Duodenal mucosa (tissue), 2 donors: ENCODE data around the gene SLC7A1.

Experiments used
- H3K27ac ChIP-seq: one replicate; pipeline ENCODE4 v1.7.0; 2013; ENCODE audit warnings: low read depth, low read length
- H3K27me3 ChIP-seq, 2 donors: one replicate each; pipeline ENCODE4 v1.7.0; 2013; ENCODE audit warnings: low read length in 2 of 2, control low read depth in 1 of 2; ENCODE audit not compliant: insufficient read depth in 2 of 2, control insufficient read depth in 1 of 2
- H3K36me3 ChIP-seq, 2 donors: one replicate each; pipeline ENCODE4 v1.7.0; 2013; ENCODE audit warnings: low read length in 2 of 2, control low read depth in 1 of 2; ENCODE audit not compliant: insufficient read depth in 2 of 2, control insufficient read depth in 1 of 2
- H3K4me1 ChIP-seq, 2 donors: one replicate each; pipeline ENCODE4 v1.7.0; 2013; ENCODE audit warnings: low read length in 2 of 2, control low read depth in 1 of 2; ENCODE audit not compliant: insufficient read depth in 2 of 2, control insufficient read depth in 1 of 2
- H3K4me3 ChIP-seq, 2 donors: one replicate each; pipeline ENCODE4 v1.7.0; 2013; ENCODE audit warnings: low read length in 2 of 2, low read depth in 1 of 2
- H3K9ac ChIP-seq, 2 donors: one replicate each; pipeline ENCODE4 v1.7.0; 2013; ENCODE audit warnings: low read length in 2 of 2, low read depth in 1 of 2
- H3K9me3 ChIP-seq, 2 donors: one replicate each; pipeline ENCODE4 v1.7.0; 2013; ENCODE audit warnings: low read length in 2 of 2, control low read depth in 1 of 2; ENCODE audit not compliant: control insufficient read depth in 1 of 2

Gene SLC7A1

GRCh38 chr13:29587645-29588044, 7.8 kb downstream of the SLC7A1 start:
- Histone ChIP-seq H3K27me3 (no peaks in the 10 kb centered on the region), H3K4me3 (no peak overlapping the region), H3K4me1 (peaks cover 4 to 7% of the 10 kb centered on the region in 2 donors), H3K9ac (no peak overlapping the region), H3K36me3 (peaks cover 0 to 7% of the 10 kb centered on the region in 2 donors), H3K27ac (no peak overlapping the region), H3K9me3 (no peaks in the 10 kb centered on the region)

GRCh38 chr13:29583073-29583785, 12.3 kb downstream of the SLC7A1 start:
- Histone ChIP-seq H3K4me1 (peaks cover 22 to 26% of the 10 kb centered on the region in 2 donors), H3K9ac (no peak overlapping the region), H3K4me3 (no peak overlapping the region), H3K9me3 (no peaks in the 10 kb centered on the region), H3K36me3 (no peaks in the 10 kb centered on the region), H3K27ac (no peak overlapping the region), H3K27me3 (no peaks in the 10 kb centered on the region)

- H3K36me3 ChIP-seq, result no peaks in the 10 kb centered on the region
- H3K27ac ChIP-seq, result no peak overlapping the region
- no peak overlapping the region for H3K4me3 ChIP-seq
- H3K27me3 ChIP-seq, result no peaks in the 10 kb centered on the region
- H3K4me1 ChIP-seq, result peaks cover 22 to 26% of the 10 kb centered on the region in 2 donors
- H3K9me3 ChIP-seq, result no peaks in the 10 kb centered on the region
- no peak overlapping the region for H3K9ac ChIP-seq
These were observed 13.3 kb downstream of the SLC7A1 start for GRCh38 chr13:29582171-29582570.

GRCh38 chr13:29581666-29582065, 13.8 kb downstream of the SLC7A1 start:
- H3K27me3 ChIP-seq, result no peaks in the 10 kb centered on the region
- H3K4me3 ChIP-seq, result no peak overlapping the region
- H3K9ac ChIP-seq, result no peak overlapping the region
- H3K4me1 ChIP-seq, result peaks cover 22 to 26% of the 10 kb centered on the region in 2 donors
- no peaks in the 10 kb centered on the region for H3K36me3 ChIP-seq
- no peak overlapping the region for H3K27ac ChIP-seq
- no peaks in the 10 kb centered on the region for H3K9me3 ChIP-seq

- H3K4me3 ChIP-seq, result no peak overlapping the region
- H3K4me1 ChIP-seq, result peaks cover 22 to 26% of the 10 kb centered on the region in 2 donors
- no peak overlapping the region for H3K9ac ChIP-seq
- H3K27me3 ChIP-seq, result no peaks in the 10 kb centered on the region
- no peaks in the 10 kb centered on the region for H3K9me3 ChIP-seq
- H3K36me3 ChIP-seq, result no peaks in the 10 kb centered on the region
- no peak overlapping the region for H3K27ac ChIP-seq
These were observed 16.4 kb downstream of the SLC7A1 start for GRCh38 chr13:29579094-29579493.

- no peaks in the 10 kb centered on the region for H3K36me3 ChIP-seq
- no peaks in the 10 kb centered on the region for H3K27me3 ChIP-seq
- no peak overlapping the region for H3K27ac ChIP-seq
- H3K9me3 ChIP-seq, result no peaks in the 10 kb centered on the region
- H3K9ac ChIP-seq, result no peak overlapping the region
- H3K4me1 ChIP-seq, result peaks cover 27 to 31% of the 10 kb centered on the region in 2 donors
- H3K4me3 ChIP-seq, result no peak overlapping the region
These were observed 17.0 kb downstream of the SLC7A1 start for GRCh38 chr13:29578300-29579085.

- H3K27ac ChIP-seq, result no peak overlapping the region
These were observed 18.1 kb downstream of the SLC7A1 start for GRCh38 chr13:29577136-29578051.

GRCh38 chr13:29576581-29576980, 18.9 kb downstream of the SLC7A1 start:
- no peaks in the 10 kb centered on the region for H3K27me3 ChIP-seq
- H3K9me3 ChIP-seq, result no peaks in the 10 kb centered on the region
- H3K27ac ChIP-seq, result no peak overlapping the region
- no peaks in the 10 kb centered on the region for H3K36me3 ChIP-seq
- no peak overlapping the region for H3K4me3 ChIP-seq
- peaks cover 26 to 27% of the 10 kb centered on the region in 2 donors for H3K4me1 ChIP-seq
- no peak overlapping the region for H3K9ac ChIP-seq

More at GRCh38 chr13:29577136-29578051, 18.1 kb downstream of the SLC7A1 start:
- no peak overlapping the region for H3K9ac ChIP-seq
- no peaks in the 10 kb centered on the region for H3K9me3 ChIP-seq
- peaks cover 33% of the 10 kb centered on the region in 2 donors for H3K4me1 ChIP-seq
- no peak overlapping the region for H3K4me3 ChIP-seq
- no peaks in the 10 kb centered on the region for H3K27me3 ChIP-seq
- no peaks in the 10 kb centered on the region for H3K36me3 ChIP-seq

GRCh38 chr13:29575098-29575497, 20.4 kb downstream of the SLC7A1 start:
- Histone ChIP-seq H3K27ac (no peak overlapping the region), H3K36me3 (no peaks in the 10 kb centered on the region), H3K9ac (no peak overlapping the region), H3K9me3 (no peaks in the 10 kb centered on the region), H3K27me3 (no peaks in the 10 kb centered on the region), H3K4me1 (peaks cover 24% of the 10 kb centered on the region in 2 donors), H3K4me3 (no peak overlapping the region)
